EL (cell line): ENCODE data around the gene TP53AIP1.

Source experiments
- DNase-seq: peaks from one replicate; pipeline ENCODE4 v3.0.0-alpha.2; 2016

Gene TP53AIP1

DNA sequence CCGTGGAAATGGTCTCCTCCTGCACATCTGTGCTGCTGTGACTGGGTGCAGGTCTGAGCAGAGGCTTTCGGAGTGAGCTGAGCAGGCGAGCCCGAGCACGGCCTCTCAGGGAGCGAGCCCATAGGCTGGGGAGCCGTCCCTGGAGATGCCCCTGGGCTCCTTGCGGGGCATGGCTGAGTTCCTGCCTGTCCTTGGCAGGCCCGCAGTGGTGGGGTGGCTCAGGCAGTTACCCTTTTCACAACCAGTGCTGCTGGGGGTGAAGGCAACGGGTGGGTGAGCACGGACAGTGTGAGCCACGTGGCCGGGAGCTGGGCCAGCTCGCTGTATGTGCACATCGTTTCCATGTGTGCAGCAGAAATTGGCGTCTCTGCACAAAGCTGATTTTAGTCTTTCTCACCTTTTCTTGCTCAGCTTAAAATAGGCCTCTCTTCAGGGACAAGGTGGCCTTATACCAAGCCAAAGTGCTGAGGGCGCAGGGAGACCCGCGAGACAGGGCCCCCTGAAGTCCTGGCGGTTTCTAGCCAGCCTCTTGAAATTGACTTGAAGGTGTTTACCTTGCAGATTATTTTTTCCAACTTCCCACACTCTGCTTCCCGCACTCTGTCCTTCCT is at the start of gene TP53AIP1:
Gene TP53AIP1 (minus strand): TSS at position 55 of the 611 bp plus-strand sequence. CDS start 5,053 bp downstream, outside the sequence.
- no peak for DNase-seq

DNA sequence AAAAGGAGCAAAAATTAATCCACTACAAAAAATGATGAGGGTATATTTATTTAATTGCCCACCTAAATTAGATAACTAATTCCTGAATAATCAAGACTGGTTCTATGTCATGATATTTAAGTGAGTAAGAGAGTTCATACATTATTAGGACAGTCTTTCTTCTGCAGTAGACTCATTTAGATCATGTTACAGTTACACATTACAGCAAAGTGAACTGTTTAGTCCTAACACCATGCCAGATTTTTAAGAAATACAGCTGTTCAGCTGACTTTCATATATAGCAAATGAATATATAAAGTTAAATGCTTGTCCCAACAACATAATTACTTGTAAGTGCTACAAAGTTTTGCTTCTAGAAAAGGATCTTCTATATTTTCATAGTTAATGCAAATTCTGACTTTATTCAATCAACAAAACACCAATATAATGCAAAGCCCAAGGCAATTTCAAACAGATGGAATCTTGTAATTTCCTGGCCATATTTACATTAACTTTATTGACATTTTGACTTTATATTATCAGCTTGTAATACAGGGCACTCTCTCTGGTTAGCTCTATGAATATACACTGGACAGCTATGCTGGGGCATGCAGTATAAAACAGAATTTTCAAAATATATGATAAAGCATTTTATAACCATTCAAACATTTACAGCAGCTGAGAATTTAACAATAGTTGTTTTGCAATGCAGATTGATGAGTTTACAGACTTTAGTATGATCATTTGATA is 45.7 kb upstream of the TP53AIP1 start:
- DNase-seq: no peak

- no peak for DNase-seq
Measured at GRCh38 chr11:128985880-128986279, 43.2 kb upstream of the TP53AIP1 start.

DNA sequence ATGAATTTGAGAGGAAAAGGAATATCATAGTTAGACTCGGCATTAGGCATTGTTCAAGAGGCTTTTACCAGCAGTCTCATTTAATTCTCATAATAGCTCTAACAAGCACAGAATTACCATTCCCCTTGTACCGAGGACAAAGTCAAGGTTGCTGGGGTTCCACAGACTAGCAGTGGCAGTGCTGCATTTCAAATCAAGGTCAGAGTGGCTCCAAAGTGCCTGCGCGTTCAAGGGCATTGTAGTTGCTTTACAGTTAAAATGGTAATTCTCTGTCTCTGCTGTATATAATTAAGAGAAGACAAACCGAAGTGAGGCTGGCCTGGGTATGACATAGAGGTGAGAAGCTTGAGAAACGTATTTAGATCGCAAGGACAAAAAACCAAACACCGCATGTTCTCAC is 40.4 kb upstream of the TP53AIP1 start:
- no peak for DNase-seq

GRCh38 chr11:128981254-128981653 is 38.6 kb upstream of the TP53AIP1 start:
- no peak for DNase-seq

DNA sequence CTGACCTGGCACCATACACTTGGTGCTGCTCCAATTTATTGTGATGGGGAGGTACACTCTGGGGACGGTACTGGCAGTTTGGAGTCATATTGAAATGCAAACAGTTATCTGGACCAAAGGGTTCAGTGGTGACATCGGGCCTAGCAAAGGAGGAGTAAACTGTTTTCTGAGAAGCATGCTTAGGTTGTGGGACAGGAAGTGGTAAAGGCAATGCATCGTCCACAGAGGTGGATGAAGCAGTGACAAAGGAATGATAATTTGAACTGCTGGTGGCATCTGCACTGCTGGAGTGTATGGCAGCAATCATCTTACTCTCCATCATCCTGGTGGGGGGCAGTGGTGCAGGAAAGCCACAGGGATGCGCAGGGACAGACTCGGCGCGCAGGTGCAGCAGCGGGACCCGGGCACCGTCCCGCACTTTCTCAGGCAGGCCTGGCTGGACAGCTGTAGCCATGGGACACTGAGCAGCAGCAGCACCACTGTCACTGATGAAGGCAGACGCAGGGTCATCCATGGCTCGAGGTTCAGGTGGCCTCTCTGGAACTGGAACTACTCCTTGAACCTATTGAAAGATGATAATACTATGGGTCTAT is 28.0 kb upstream of the TP53AIP1 start:
- DNase-seq: no peak

DNA sequence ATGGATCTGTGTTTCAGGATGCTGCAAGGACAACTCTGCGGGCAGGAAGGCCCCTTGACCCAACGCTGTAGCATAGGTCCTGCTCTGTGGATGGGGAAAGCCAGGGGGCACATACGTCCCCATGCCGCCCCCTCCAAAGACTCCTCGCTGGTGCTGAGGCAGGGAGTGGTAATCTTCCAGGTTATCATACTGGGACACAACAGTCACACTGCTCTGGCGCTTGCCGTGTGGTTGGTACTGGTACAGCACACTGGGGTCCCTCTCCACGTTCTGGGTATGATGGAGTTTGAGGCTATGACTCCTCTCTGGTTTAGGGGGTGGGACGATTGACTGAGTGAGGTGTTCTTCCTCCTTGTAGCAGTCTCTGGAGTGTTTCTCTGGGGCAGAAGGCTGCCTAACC is 26.2 kb upstream of the TP53AIP1 start:
- DNase-seq: no peak

DNA sequence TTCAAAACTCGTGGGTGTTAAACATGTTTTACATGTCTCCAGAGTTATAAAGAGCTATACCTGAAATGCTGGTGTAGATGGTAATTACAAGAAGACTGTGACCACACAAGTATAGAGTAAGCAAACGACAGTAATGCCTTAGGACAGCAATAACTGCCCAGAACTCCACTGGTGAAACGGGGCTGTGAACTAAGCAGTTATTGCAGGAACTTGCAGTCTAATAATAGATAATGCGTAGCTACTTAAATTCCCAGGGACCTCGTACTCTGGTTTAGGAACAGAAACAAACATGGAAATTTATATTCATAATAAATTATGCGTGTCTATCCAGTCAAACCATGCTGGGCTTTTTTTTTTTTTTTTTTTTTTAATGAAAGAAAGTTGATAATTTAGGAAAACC is 24.9 kb upstream of the TP53AIP1 start:
- no peak for DNase-seq

DNA sequence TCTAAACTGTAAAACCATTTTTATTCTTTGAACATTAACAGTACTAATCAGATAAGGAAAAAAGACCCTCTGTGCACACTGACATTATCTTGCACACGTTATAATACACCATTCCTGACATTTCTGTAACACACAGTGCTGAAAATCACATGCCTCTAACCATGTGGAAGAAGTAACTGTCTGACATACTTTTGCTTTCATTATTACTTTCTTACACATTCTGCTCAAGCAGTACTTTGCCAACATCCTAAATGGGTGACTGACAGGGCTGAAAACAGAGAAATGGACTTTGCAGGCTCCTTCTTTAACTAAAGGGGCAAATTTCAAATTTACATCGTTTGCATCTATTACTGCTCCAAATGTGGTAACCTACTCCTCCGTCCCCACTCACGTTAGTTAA is 22.8 kb upstream of the TP53AIP1 start:
- no peak for DNase-seq

DNA sequence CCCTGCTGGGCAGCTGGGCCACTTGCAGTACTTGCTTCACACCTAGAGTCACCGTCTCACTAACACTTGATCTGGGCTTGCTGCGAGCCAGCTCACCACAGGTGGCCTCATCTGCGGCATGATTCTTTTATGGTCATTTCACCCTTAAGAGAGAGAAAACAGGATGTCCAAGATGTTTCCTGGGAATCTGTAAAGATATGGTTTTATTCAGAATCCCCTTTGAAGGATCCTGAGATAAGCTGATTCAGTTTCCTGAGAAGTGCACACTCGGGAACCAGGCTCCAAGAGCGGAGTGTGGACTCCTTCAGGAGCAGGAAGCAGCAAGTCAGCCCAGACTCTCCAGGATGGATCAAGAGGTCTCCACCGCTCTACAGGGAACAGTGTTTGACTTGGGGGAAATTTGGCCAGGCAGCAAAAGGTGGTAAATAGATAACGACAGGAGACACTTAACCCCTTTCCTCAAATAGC is 21.8 kb upstream of the TP53AIP1 start:
- no peak for DNase-seq

GRCh38 chr11:128963744-128964325 is 21.2 kb upstream of the TP53AIP1 start:
- DNase-seq: no peak

GRCh38 chr11:128962896-128963295 is 20.2 kb upstream of the TP53AIP1 start:
- no peak for DNase-seq

- no peak for DNase-seq
Measured at GRCh38 chr11:128961645-128962044, 19.0 kb upstream of the TP53AIP1 start.

GRCh38 chr11:128957202-128957482 is 14.5 kb upstream of the TP53AIP1 start:
- no peak for DNase-seq

GRCh38 chr11:128956401-128957201 is 13.9 kb upstream of the TP53AIP1 start:
- DNase-seq: peak; percentile 76

DNA sequence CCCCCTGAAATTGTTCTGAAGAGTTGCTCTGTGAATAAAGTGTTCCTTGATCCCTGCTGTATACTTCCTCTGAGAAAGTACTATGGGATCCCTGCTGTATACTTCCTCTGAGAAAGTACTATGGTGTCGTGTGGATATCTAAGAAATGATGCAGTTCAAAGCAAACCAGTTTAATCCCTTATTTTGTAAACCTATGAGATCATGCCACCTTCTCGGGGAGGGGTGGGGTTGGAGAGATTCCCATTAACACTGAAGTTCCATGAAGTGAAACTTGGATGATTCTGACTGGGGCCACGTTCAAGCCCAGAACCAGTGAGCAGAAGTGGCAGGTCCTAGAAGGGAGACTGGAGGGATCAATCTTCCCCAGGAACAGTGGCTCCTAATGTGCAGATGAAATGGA is 13.0 kb upstream of the TP53AIP1 start:
- no peak for DNase-seq

DNA sequence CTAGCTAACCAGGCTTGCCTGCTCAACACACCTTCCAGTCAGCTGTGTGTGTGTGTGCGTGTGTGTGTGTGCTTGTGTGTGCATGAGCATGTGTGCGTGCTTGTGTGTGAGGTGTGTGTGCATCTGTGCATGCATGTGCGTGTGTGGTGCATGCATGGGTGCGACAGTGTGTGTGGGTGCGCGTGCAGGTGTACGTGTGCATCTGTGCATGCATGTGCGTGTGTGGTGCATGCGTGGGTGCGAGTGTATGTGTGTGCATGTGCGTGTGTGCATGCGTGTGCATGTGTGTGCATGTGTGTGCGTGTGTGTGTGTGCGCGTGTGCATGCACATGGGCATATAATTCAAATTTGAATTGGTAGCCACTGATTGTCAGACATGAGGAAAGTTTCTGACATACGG is 10.5 kb upstream of the TP53AIP1 start:
- no peak for DNase-seq

GRCh38 chr11:128949791-128950454 is 7.3 kb upstream of the TP53AIP1 start:
- DNase-seq: no peak

GRCh38 chr11:128948583-128948982 is 5.9 kb upstream of the TP53AIP1 start:
- DNase-seq: no peak

DNA sequence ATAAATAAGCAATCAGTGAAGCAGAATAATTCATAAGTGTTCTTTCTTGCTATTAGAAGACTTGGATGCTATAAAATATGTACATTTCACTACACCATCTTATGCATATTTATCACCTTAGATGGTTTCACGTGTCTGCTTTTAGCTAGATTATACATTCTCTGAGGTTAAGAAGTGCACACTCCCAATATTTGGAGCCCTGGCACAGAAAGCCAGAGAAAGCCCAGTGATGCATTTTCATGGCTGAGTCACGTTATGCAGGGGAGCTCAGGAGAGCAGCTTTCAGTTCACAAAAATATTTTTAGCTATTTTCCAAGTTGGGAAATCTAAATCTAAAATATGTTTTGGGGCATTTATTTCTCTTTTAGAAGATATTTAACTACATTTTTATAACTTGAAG is 5.1 kb upstream of the TP53AIP1 start:
- no peak for DNase-seq

DNA sequence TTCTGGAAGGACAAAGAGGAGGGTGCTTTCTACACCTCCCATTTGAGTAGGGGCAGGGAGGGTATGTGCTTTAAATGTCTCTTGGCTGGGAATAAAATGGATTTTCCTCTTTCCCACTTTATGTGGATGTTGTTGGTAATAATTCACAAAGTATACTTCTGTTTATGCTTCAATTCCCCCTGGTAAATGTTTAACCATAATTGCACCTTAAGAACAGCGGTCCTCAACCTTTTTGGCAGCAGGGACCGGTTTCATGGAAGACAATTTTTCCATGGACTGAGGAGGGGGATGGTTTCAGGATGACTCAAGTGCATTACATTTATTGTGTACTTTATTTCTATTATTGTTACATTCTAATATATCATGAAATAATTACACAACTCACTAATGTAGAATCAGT is 4.0 kb upstream of the TP53AIP1 start:
- no peak for DNase-seq

GRCh38 chr11:128943428-128943976 is 831 bp upstream of the TP53AIP1 start:
- no peak for DNase-seq

DNA sequence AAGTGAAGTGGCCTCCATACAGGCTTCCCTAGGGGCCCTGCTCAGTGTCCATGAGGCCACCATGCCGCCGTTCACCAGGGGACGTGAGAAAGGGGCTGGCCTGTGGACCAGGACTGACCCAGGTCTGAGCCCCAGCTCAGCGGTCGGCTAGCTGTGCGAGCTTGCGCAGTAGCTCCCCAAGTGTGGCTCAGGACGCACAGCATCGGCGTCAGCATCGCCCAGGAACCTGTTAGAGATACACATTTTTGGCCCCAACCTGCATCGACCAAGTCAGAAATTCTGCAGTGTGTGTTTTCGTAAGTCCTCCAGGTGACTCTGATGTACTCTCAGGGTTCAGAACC is 429 bp downstream of the TP53AIP1 start:
- DNase-seq: no peak
